Measurements from ENCODE around the gene CRYM. TPM values are rescaled to one million over a fixed set of nuclear protein-coding genes. Genes with fewer than 3 reads are reported as not detected.
"Not testable (repeated sequence)": the region's sequence is repeated elsewhere in the genome, so short reads cannot be mapped to it uniquely, and the experiment has no call there.

Gene CRYM
- polyA plus RNA-seq, 4 donors, result 8.0 to 9.9 (median 8.9) TPM

GRCh38 chr16:21250072-21250923 lies 27.8 kb downstream of the CRYM start:
- DNase-seq (ENCODE audit: low read depth in 4 of 4, low spot score in 2 of 4), result no peak

- DNase-seq (ENCODE audit: low read depth in 4 of 4, low spot score in 2 of 4), result not testable (repeated sequence)
These were observed 29.9 kb downstream of the CRYM start for GRCh38 chr16:21248179-21248578.

DNA sequence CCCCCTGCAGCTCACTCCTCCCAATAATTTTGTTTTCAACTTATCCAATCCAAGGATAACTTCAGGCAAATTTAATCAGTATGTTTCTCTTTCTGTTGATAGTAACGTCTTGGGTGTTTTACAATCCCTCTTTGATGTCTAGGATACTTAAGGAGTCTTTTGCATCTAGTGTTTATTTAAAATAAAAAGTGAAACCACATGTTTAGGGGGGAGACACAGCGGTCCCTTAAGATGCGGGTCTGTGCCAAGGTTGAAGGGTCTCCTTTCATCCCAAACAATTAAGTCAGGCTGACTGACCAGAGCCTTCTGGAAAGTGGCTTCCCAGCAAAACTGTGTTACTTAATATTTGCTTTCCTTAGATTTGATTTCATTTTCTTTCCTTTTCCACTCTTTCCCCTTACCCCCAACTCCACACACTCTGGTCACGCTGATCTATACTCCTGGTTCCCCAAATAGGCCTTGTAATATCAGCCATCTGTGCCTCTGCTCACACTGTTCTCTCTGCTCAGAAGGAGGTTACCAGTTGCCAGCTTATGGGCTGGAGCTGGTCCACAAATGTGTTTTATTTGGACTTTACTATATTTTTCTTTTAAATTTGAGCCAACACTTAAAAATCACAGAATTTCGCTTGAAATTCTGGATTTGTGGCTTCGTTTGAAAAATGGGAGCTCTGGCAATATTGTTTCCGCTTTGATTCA lies 33.4 kb downstream of the CRYM start:
- no peak for DNase-seq (ENCODE audit: low read depth in 4 of 4, low spot score in 2 of 4)

GRCh38 chr16:21242756-21243155 lies 35.3 kb downstream of the CRYM start:
- DNase-seq (ENCODE audit: low read depth in 4 of 4, low spot score in 2 of 4), result no peak

DNA sequence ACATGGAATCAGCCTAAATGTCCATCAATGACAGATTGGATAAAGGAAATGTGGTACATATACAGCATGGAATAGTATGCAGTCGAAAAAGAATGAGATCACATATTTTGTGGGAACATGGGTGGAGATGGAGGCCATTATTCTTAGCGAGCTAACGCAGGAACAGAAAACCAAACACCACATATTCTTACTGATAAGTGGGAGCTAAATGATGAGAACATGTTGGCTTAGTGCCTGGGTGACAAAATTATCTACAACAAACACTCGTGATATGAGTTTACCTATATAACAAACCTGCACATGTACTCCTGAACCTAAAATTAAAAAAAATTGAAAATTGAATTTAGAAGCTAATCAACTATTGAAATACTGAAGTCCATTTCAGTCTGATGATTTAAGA lies 38.4 kb downstream of the CRYM start:
- DNase-seq (ENCODE audit: low read depth in 4 of 4, low spot score in 2 of 4), result no peak

- DNase-seq (ENCODE audit: low read depth in 4 of 4, low spot score in 2 of 4), result no peak
These were observed 41.3 kb downstream of the CRYM start for GRCh38 chr16:21236831-21237230.

DNA sequence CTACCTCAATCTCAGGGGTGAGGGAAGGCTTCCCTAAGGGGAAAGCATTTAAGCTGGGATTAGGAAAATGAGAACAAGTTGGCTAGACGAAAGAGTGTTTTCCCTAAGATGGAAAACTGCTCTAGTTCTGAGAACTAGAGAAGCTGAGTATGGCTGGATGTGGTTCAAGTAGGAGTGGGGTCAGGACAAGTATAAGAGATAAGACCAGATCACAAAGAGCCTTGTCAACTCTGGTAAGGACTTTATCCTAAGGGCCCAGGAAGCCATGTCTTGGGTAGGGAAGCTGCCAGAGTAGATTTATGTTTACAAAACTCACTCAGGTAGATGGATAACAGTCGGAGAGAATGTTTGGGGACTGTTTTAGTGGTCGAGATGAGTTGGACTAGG lies 42.9 kb downstream of the CRYM start:
- no peak for DNase-seq (ENCODE audit: low read depth in 4 of 4, low spot score in 2 of 4)

GRCh38 chr16:21233521-21234150 lies 44.5 kb downstream of the CRYM start, which contains the start of gene ANKS4B:
Gene ANKS4B (plus strand): TSS chr16:21233699. CDS start chr16:21233738, 39 bp downstream.
- no peak for DNase-seq (ENCODE audit: low read depth in 4 of 4, low spot score in 2 of 4)

DNA sequence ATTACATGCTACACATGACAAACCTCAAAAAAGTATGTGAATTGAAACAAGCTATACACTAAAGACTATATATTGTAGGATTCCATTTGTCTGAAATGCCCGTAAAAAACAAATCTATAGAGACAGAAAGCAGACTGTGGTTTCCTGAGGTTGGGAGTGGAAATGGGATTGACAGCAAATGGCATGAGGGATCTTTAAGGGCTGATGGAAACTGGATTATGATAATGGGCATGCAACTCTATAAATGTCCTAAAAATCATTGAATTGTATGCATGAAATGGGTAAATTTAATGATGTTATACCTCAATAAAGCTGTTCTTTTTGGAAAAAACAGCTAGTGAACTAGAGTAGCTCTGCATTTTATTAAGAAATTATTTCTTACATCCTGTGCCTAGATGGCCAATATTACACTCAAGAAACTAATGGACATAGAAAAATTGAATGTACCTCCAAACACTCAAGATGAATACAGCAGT lies 45.0 kb downstream of the CRYM start:
- DNase-seq (ENCODE audit: low read depth in 4 of 4, low spot score in 2 of 4), result no peak

DNA sequence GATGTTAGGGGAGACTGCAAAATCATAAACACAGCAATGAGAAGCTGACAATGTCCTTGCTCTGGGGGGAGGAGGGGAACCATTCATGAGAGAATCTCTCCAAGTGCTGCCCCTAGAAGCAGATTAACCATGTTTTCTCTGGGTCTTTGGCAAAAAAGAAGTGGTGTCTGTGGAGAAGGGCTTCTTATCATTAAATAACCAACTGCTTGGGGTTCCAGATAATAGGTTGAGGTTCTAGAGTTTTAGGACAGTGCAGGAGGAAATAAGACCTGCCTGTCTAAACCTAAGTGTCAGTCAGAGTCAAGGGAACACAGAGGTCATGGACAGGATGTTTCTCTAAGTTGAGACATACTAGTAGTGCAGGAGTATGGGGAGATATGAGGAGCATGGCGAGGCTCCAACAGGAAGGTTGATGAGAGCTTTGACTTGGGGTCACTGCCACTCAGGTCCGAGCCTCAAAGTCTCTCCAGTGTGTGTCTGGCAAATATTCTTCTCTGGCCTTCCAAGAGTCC lies 49.7 kb downstream of the CRYM start:
- no peak for DNase-seq (ENCODE audit: low read depth in 4 of 4, low spot score in 2 of 4)

GRCh38 chr16:21227866-21228265 lies 50.2 kb downstream of the CRYM start:
- no peak for DNase-seq (ENCODE audit: low read depth in 4 of 4, low spot score in 2 of 4)

DNA sequence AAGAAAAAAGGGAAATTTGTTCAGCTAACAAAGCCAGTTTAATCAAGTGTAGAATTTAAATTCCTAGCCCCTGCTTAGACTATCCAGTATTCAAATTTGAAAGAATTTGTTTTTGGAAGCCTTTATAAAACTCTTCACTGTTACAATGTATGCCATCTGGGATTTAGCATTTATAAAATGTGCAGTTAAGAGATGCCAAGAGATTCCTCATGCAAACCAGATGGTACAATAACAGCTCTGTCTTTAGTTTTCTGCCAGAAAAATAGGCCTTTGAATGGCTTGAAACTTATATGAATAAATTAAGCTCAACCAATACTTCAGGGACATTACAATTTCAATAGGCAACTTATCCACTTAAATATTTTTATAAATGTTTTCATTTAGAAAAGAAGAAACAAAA lies 51.3 kb downstream of the CRYM start:
- no peak for DNase-seq (ENCODE audit: low read depth in 4 of 4, low spot score in 2 of 4)

- no peak for DNase-seq (ENCODE audit: low read depth in 4 of 4, low spot score in 2 of 4)
These were observed 53.3 kb downstream of the CRYM start for GRCh38 chr16:21224800-21225199.

GRCh38 chr16:21223787-21224186 lies 54.3 kb downstream of the CRYM start:
- no peak for DNase-seq (ENCODE audit: low read depth in 4 of 4, low spot score in 2 of 4)

DNA sequence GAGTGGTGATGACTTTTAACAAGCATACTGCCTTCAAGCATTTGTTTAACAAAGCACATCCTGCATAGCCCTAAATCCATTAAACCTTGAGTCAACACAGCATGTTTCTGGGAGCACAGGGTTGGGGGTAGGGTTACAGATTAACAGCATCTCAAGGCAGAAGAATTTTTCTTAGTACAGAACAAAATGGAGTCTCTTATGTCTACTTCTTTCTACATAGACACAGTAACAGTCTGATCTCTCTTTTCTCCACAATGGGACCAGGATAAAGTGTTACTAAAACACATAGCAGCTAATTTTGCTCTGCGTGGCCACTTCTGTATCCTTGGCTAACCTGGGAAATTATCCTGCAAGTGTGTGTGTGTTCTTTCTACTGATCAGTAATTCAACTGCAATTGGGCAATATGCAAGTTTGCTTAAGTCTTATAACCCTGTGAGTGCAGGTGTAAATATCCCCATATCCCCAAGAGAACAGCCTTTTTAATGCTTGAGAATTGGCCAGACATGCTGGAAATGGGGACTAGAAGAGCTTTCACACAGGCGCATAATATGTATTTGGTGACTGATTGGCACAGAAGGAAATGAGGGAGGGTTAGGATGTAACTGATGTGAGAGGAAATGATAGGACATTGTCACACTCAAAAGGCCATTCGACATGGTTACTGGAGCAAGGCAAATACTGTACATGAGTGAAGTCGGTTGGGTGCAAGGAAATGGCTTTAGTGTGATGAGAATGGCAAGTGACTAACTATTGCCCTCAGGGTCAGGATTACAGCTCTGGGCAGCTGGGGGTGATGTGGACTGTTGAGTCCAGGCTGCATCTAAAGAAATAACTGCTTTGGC lies 55.4 kb downstream of the CRYM start:
- no peak for DNase-seq (ENCODE audit: low read depth in 4 of 4, low spot score in 2 of 4)

- no peak for DNase-seq (ENCODE audit: low read depth in 4 of 4, low spot score in 2 of 4)
These were observed 58.5 kb downstream of the CRYM start for GRCh38 chr16:21219551-21219950.

GRCh38 chr16:21218153-21218552 lies 59.9 kb downstream of the CRYM start:
- DNase-seq (ENCODE audit: low read depth in 4 of 4, low spot score in 2 of 4), result no peak

- no peak for DNase-seq (ENCODE audit: low read depth in 4 of 4, low spot score in 2 of 4)
These were observed 61.0 kb downstream of the CRYM start for GRCh38 chr16:21217121-21217520.

GRCh38 chr16:21214086-21214485 lies 64.0 kb downstream of the CRYM start:
- no peak for DNase-seq (ENCODE audit: low read depth in 4 of 4, low spot score in 2 of 4)

DNA sequence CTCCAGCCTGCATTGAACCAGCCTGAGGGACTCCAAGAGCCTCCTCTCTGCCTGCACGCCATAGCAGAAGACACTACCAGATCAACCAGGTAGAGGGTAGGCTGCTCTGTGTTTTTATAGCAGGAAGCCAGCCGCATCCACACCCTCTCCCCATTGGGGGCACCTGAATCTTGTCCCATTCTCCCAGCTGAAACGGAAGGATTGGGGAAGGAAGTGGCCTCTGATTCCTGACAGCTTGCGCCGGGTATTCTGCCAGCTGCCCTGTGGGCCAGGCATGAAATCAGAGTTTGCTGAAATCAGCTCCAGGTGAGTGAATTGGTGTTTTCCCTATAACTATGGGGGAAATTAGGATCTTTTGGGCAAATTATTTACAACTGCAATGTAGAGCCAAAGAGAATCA lies 66.6 kb downstream of the CRYM start, which contains the start of gene ZP2:
TSS of gene ZP2 (minus strand) at position 89 of the 400 bp plus-strand sequence. CDS start at position 62, 27 bp downstream.
- no peak for DNase-seq (ENCODE audit: low read depth in 4 of 4, low spot score in 2 of 4)

Data from left renal cortex interstitium (tissue), 4 donors.